NB4 (cell line): ENCODE data around the gene SCN11A.

Experiments
- CTCF ChIP-seq: IDR thresholded peaks from one replicate; pipeline ENCODE4 v1.5.1; 2012; ENCODE audit warnings: low read depth, low read length
- MAX ChIP-seq: IDR thresholded peaks from 2 replicates; pipeline ENCODE4 v1.6.1; 2011; ENCODE audit warnings: low read depth, low read length
- MYC ChIP-seq: IDR thresholded peaks from 2 replicates; pipeline ENCODE4 v1.6.1; 2011; ENCODE audit warnings: low read depth, low read length
- POLR2A ChIP-seq: IDR thresholded peaks from 2 replicates; pipeline ENCODE4 v1.6.1; 2011; ENCODE audit warnings: mild to moderate bottlenecking; ENCODE audit not compliant: insufficient read length; ENCODE audit errors: extremely low read depth

- TF ChIP-seq CTCF (no peak), MYC (no peak), POLR2A (no peak), MAX (no peak)
Observed at GRCh38 chr3:39098473-39099000, 46.8 kb upstream of the SCN11A start.
